Measurements from ENCODE around the gene MPV17. TPM values are rescaled to one million over a fixed set of nuclear protein-coding genes. Genes with fewer than 3 reads are reported as not detected.

MPV17 gene
- total and polyA plus RNA-seq, 9 of the 15 experiments (the other 6 are each of a cell fraction or from before 2014, with no cell fraction given): 54.7 to 140 (median 70.2) TPM

DNA sequence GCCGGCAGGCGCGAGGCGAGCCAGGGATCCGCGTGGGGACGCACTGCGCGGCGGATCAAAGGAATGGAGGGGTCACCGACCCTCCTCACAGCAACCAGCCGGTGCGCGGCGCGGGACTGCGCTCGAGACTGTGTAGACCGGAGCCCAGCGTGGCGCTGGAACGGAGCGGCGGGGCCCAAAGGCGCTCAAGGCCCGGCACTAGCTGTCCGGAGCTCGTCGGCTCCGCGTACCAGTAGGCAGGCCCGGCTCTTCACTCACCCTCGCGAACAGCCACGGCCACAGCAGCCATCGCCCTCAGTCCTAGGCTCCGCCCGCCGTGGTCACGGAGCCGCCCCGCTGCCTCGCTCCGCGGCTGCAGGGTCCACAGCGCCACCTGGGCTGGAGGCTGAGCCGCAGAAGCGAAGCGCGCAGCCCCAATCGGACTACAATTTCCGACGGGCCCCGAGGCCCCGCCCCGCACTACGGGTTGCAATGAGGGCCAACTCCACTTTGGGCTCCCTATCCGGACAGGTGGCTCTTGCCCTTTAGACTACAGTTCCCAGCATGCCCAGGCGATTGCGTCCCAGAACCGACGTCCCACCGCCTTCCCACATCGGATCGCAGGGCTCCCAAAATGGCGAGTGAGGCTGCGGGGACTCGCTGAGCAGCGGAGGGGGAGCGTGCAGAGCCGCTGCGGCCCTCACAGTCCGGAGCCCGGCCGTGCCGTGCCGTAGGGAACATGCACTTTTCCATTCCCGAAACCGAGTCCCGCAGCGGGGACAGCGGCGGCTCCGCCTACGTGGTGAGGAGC lies 47.3 kb upstream of the MPV17 start, which contains the start of the genes EIF2B4 and SNX17 (continued):
- TF ChIP-seq ETV5 (CRISPR knock-in tag; IDR thresholded peaks at IDR 0.05; ENCODE audit: low read depth): peak; percentile 90
- no peak for TF ChIP-seq ZNF121 (CRISPR knock-in tag; conservative IDR thresholded peaks at IDR 0.05)
- TF ChIP-seq GTF2E2 (tag; IDR thresholded peaks at IDR 0.05): peak; percentile 60; the same call in 1 of the 2 replicates
- TF ChIP-seq, protein P1, sequence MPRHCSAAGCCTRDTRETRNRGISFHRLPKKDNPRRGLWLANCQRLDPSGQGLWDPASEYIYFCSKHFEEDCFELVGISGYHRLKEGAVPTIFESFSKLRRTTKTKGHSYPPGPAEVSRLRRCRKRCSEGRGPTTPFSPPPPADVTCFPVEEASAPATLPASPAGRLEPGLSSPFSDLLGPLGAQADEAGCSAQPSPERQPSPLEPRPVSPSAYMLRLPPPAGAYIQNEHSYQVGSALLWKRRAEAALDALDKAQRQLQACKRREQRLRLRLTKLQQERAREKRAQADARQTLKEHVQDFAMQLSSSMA (CRISPR knock-in tag; IDR thresholded peaks at IDR 0.05): peak; percentile 86
- TF ChIP-seq, protein P2, sequence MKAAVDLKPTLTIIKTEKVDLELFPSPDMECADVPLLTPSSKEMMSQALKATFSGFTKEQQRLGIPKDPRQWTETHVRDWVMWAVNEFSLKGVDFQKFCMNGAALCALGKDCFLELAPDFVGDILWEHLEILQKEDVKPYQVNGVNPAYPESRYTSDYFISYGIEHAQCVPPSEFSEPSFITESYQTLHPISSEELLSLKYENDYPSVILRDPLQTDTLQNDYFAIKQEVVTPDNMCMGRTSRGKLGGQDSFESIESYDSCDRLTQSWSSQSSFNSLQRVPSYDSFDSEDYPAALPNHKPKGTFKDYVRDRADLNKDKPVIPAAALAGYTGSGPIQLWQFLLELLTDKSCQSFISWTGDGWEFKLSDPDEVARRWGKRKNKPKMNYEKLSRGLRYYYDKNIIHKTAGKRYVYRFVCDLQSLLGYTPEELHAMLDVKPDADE (conservative IDR thresholded peaks at IDR 0.05; ENCODE audit: control insufficient read depth, low read depth, low read length): peak; percentile 99
- TF ChIP-seq ZNF274 (IDR thresholded peaks at IDR 0.05; ENCODE audit: borderline replicate concordance, low read depth, low read length): peak; percentile 37; the same call in 1 of the 2 replicates
- TF ChIP-seq, protein P3, sequence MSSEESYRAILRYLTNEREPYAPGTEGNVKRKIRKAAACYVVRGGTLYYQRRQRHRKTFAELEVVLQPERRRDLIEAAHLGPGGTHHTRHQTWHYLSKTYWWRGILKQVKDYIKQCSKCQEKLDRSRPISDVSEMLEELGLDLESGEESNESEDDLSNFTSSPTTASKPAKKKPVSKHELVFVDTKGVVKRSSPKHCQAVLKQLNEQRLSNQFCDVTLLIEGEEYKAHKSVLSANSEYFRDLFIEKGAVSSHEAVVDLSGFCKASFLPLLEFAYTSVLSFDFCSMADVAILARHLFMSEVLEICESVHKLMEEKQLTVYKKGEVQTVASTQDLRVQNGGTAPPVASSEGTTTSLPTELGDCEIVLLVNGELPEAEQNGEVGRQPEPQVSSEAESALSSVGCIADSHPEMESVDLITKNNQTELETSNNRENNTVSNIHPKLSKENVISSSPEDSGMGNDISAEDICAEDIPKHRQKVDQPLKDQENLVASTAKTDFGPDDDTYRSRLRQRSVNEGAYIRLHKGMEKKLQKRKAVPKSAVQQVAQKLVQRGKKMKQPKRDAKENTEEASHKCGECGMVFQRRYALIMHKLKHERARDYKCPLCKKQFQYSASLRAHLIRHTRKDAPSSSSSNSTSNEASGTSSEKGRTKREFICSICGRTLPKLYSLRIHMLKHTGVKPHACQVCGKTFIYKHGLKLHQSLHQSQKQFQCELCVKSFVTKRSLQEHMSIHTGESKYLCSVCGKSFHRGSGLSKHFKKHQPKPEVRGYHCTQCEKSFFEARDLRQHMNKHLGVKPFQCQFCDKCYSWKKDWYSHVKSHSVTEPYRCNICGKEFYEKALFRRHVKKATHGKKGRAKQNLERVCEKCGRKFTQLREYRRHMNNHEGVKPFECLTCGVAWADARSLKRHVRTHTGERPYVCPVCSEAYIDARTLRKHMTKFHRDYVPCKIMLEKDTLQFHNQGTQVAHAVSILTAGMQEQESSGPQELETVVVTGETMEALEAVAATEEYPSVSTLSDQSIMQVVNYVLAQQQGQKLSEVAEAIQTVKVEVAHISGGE (CRISPR knock-in tag; IDR thresholded peaks at IDR 0.05): peak in 1 of 3 experiments; percentile 93; a peak in 2 of 6 replicates
- peak; percentile 63; the same call in 1 of the 2 replicates for TF ChIP-seq SMC3 (conservative IDR thresholded peaks at IDR 0.05; ENCODE audit: insufficient read depth, low read depth, low read length)
- TF ChIP-seq MAFF (IDR thresholded peaks at IDR 0.05; ENCODE audit: low read length): no peak
- TF ChIP-seq GATAD2A (IDR thresholded peaks at IDR 0.05): 0 out of 2 replicates have a peak, but pooled peaks have one; percentile 41
- TF ChIP-seq RFX7 (CRISPR knock-in tag; IDR thresholded peaks at IDR 0.05): no peak
- TF ChIP-seq NEUROD1 (IDR thresholded peaks at IDR 0.05; ENCODE audit: borderline replicate concordance, low read depth, low read length, partially characterized antibody): peak; percentile 97
- TF ChIP-seq, protein P4, sequence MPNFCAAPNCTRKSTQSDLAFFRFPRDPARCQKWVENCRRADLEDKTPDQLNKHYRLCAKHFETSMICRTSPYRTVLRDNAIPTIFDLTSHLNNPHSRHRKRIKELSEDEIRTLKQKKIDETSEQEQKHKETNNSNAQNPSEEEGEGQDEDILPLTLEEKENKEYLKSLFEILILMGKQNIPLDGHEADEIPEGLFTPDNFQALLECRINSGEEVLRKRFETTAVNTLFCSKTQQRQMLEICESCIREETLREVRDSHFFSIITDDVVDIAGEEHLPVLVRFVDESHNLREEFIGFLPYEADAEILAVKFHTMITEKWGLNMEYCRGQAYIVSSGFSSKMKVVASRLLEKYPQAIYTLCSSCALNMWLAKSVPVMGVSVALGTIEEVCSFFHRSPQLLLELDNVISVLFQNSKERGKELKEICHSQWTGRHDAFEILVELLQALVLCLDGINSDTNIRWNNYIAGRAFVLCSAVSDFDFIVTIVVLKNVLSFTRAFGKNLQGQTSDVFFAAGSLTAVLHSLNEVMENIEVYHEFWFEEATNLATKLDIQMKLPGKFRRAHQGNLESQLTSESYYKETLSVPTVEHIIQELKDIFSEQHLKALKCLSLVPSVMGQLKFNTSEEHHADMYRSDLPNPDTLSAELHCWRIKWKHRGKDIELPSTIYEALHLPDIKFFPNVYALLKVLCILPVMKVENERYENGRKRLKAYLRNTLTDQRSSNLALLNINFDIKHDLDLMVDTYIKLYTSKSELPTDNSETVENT (CRISPR knock-in tag; IDR thresholded peaks at IDR 0.05): peak; percentile 79; the same call in 1 of the 2 replicates
- TF ChIP-seq PCBP1 (IDR thresholded peaks at IDR 0.05; ENCODE audit: low read depth, low read length, poor library complexity, severe bottlenecking): peak; percentile 83
- no peak for TF ChIP-seq ARNT (IDR thresholded peaks at IDR 0.05)
- TF ChIP-seq RBM39 (optimal IDR thresholded peaks at IDR 0.05; ENCODE audit: low read depth, low read length): no peak
- TF ChIP-seq ZNF12 (CRISPR knock-in tag; IDR thresholded peaks at IDR 0.05): peak; percentile 42; the same call in 1 of the 2 replicates
- no peak for TF ChIP-seq ZNF347 (CRISPR knock-in tag; IDR thresholded peaks at IDR 0.05; ENCODE audit: low read depth)
- TF ChIP-seq TAF1 (IDR thresholded peaks at IDR 0.05; ENCODE audit: control insufficient read depth, extremely low read depth, insufficient read depth, low read length, severe bottlenecking): peak; percentile 93

Measured in K562 (cell line).